GM12878 (cell line): ENCODE data around the gene PNPLA5. TPM values are rescaled to one million over a fixed set of nuclear protein-coding genes. Genes with fewer than 3 reads are reported as not detected.

Experiments
- EGR1 ChIP-seq, 2 experiments: IDR thresholded peaks; 1 replicate in 1 of 2; 2 replicates in 1 of 2; pipeline ENCODE4 v1.6.1; 2011 to 2012; ENCODE audit warnings: low read depth in 2 of 2, low read length in 2 of 2, borderline replicate concordance in 1 of 2, mild to moderate bottlenecking in 1 of 2, moderate library complexity in 1 of 2
- HSF1 ChIP-seq: fragments of 150-350 bp; IDR thresholded peaks from 2 replicates; pipeline ENCODE4 v1.6.1; 2014; ENCODE audit warnings: mild to moderate bottlenecking, low read depth, low read length
- PRDM15 ChIP-seq: fragments of 450-650 bp; formaldehyde crosslinking; IDR thresholded peaks from 2 replicates; pipeline ENCODE4 v1.4.0; 2020; ENCODE audit warnings: mild to moderate bottlenecking, moderate library complexity
- ZBTB4 ChIP-seq: fragments of 450-650 bp; formaldehyde crosslinking; IDR thresholded peaks from 2 replicates; pipeline ENCODE4 v1.4.0; 2022; ENCODE audit warnings: mild to moderate bottlenecking, moderate library complexity
- polyA plus RNA-seq, 11 experiments: library from polyadenylated mRNA; depleted of rRNA in 4 of 11; unstranded in 6 of 11; stranded (reverse) in 5 of 11; fragments of >200 nt; fragmentation: Nextera tagmentation in 4 of 11; fragmentation: Illumina TruSeq in 1 of 11; extraction: Ambion mirVana in 4 of 11; extraction: Trizol in 1 of 11; gene quantifications; 1 replicate in 1 of 11; 2 replicates in 10 of 11; pipeline versions ENCODE4 v1.2.1 to v1.2.3, GENCODE V29; 2011 to 2016; ENCODE audit warnings: inconsistent platforms in 2 of 11, missing spikeins in 2 of 11, low read depth in 1 of 11
- total RNA-seq, 4 experiments: library from RNA; depleted of rRNA in 3 of 4; stranded (reverse); fragments of >200 nt in 3 of 4; fragmentation: Illumina TruSeq in 1 of 4; extraction: Trizol in 1 of 4; gene quantifications; 2 replicates each; pipeline versions ENCODE4 v1.2.1 to v1.2.3, GENCODE V29; 2013 to 2021

PNPLA5 gene
- total and polyA plus RNA-seq, 10 of the 15 experiments (the other 5 are each of a cell fraction or from before 2014, with no cell fraction given): not detected

- no peak for TF ChIP-seq PRDM15 (CRISPR knock-in tag)
- TF ChIP-seq HSF1: no peak
- TF ChIP-seq EGR1 (IDR thresholded peaks at IDR 0.05; ENCODE audit: borderline replicate concordance in 1 of 2, low read depth in 2 of 2, low read length in 2 of 2): no peak
- no peak for TF ChIP-seq ZBTB4 (CRISPR knock-in tag)
Observed at GRCh38 chr22:43861529-43861928, 30.3 kb downstream of the PNPLA5 start (continued).
